Measurements from ENCODE around the gene GNG2.

- TF ChIP-seq CTCF (IDR thresholded peaks at IDR 0.05) (no peak), POLR2AphosphoS5 (IDR thresholded peaks at IDR 0.05; ENCODE audit: low read depth, low read length) (no peak), REST (IDR thresholded peaks at IDR 0.05; ENCODE audit: insufficient read depth in 1 of 2, low read depth in 2 of 2, low read length in 1 of 2) (no peak)
These were observed 151.1 kb downstream of the GNG2 start for GRCh38 chr14:52011523-52011922.

All from Panc1 (cell line).